GM10847 (cell line): ENCODE data around the gene SSBP1.

Experiments
- POLR2A ChIP-seq: IDR thresholded peaks from 2 replicates; pipeline ENCODE4 v1.6.1; 2011; ENCODE audit not compliant: insufficient read length; ENCODE audit errors: extremely low read depth

SSBP1 gene

GRCh38 chr7:141704112-141704511, 34.0 kb upstream of the SSBP1 start:
- TF ChIP-seq POLR2A, result no peak

GRCh38 chr7:141704741-141705140, 33.4 kb upstream of the SSBP1 start:
- TF ChIP-seq POLR2A, result no peak

- no peak for TF ChIP-seq POLR2A
Observed at GRCh38 chr7:141706239-141707064, 31.7 kb upstream of the SSBP1 start.

- TF ChIP-seq POLR2A, result no peak
Observed at GRCh38 chr7:141708351-141708750, 29.8 kb upstream of the SSBP1 start, which contains the start of gene WEE2. Gene WEE2 (plus strand): TSS chr7:141708353. CDS start chr7:141708759, 406 bp downstream.

- TF ChIP-seq POLR2A, result no peak
Observed at GRCh38 chr7:141709318-141709717, 28.8 kb upstream of the SSBP1 start.

- no peak for TF ChIP-seq POLR2A
Observed at GRCh38 chr7:141709749-141710148, 28.4 kb upstream of the SSBP1 start.

GRCh38 chr7:141710301-141710700, 27.9 kb upstream of the SSBP1 start:
- no peak for TF ChIP-seq POLR2A

GRCh38 chr7:141712603-141713255, 25.4 kb upstream of the SSBP1 start:
- TF ChIP-seq POLR2A, result no peak

- TF ChIP-seq POLR2A, result no peak
Observed at GRCh38 chr7:141713890-141714289, 24.3 kb upstream of the SSBP1 start.

GRCh38 chr7:141714571-141714970, 23.6 kb upstream of the SSBP1 start:
- TF ChIP-seq POLR2A, result no peak

- TF ChIP-seq POLR2A, result no peak
Observed at GRCh38 chr7:141715018-141715417, 23.1 kb upstream of the SSBP1 start.

GRCh38 chr7:141715794-141716689, 22.1 kb upstream of the SSBP1 start:
- TF ChIP-seq POLR2A, result no peak

- no peak for TF ChIP-seq POLR2A
Observed at GRCh38 chr7:141717450-141717849, 20.7 kb upstream of the SSBP1 start.

GRCh38 chr7:141722529-141722928, 15.6 kb upstream of the SSBP1 start:
- no peak for TF ChIP-seq POLR2A

GRCh38 chr7:141729020-141729419, 9.1 kb upstream of the SSBP1 start:
- no peak for TF ChIP-seq POLR2A
